ENCODE data around the gene GNAI3.

Gene GNAI3

DNA sequence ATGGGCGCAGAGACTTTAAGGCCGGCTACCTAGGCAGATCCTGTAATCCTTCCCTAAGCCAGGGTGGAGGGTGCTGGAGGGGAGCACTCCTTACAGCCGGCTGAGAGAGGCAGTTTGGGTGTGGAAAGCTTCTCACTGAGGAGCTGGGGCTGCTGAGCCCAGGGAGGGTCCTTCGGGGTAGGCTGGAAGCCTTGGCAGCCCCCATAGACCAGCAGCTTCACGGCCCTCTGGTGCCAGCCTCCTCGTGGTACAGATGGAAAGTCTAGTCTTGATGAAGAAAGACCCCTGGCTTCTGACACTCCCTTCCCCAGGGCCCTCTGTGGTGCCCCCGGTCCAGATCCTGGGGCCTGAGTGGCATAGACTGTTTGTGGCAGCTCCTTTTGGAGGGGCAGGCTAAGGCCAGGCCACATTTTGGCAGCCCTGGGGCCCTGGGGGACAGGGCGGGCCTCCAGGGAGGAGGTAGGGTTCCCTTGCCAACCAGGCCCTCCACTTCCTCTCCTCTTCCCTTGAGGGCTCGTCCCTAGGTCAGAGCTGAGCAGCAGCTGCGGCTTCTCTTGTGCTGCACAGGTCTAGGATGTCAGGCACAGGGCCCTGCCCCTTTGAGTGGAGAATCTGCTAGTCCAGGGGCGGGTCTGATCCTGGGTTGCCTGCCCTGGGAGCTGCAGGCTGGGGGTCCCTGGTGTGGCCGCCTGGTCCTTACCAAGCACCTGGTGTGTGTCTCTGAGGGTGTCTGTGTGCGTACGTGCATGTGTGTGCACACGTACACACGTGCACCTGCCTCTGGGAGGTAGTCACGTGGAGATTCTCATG, 76.0 kb downstream of the GNAI3 start:
- no peak for DNase-seq (ENCODE audit: low read depth)

DNA sequence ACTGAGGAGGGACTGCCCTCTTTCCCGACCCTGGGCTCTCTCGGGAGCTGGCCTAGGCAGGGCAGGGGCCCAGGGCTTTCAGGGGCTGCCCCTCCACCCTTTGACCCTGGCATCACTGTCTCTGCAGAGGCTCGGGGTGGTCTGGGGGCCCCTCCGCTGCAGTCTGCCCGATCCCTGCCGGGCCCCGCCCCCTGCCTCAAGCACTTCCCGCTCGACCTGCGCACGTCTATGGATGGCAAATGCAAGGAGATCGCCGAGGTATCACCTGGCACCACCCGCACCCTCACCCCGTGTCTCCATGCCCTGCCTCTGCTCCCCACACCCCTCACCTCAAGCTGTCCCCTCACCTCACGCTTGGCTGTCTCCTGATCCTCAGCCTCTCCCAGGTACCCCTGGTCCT, 76.8 kb downstream of the GNAI3 start:
- no peak for DNase-seq (ENCODE audit: low read depth)

DNA sequence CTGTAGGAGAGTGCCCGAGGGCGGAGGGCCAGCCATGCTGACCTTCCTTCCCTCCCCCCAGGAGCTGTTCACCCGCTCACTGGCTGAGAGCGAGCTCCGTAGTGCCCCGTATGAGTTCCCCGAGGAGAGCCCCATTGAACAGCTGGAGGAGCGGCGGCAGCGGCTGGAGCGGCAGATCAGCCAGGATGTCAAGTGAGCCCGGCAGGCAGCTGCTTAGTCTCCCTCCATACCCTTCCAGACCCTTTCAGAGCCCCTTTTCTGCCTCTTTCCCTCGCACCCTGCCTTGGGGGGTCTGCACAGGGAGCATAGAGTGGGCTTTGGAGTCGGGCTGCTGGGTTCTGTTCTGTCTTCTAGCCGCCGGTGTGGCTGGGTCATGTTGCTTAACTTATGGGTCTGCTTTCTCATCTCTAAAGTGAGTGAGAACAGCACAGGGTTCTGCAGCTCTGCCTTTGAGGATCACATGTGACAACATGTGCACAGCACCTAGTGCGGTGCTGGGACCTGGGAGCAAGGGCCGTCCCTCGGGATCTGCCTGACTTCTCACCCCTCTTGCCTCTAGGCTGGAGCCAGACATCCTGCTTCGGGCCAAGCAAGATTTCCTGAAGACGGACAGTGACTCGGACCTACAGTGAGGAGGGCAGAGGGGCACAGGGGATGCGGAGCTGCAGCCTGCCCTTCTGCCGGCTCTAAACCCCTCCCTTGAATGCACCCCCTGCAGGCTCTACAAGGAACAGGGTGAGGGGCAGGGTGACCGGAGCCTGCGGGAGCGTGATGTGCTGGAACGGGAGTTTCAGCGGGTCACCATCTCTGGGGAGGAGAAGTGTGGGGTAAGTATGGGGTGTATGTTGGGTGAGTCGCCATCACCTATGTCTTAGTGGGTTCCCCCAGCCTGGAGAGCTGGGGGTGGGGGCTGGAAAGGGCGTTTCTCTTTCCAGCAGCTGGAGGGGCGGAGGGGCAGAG, 77.5 kb downstream of the GNAI3 start:
- DNase-seq (ENCODE audit: low read depth): no peak

DNA sequence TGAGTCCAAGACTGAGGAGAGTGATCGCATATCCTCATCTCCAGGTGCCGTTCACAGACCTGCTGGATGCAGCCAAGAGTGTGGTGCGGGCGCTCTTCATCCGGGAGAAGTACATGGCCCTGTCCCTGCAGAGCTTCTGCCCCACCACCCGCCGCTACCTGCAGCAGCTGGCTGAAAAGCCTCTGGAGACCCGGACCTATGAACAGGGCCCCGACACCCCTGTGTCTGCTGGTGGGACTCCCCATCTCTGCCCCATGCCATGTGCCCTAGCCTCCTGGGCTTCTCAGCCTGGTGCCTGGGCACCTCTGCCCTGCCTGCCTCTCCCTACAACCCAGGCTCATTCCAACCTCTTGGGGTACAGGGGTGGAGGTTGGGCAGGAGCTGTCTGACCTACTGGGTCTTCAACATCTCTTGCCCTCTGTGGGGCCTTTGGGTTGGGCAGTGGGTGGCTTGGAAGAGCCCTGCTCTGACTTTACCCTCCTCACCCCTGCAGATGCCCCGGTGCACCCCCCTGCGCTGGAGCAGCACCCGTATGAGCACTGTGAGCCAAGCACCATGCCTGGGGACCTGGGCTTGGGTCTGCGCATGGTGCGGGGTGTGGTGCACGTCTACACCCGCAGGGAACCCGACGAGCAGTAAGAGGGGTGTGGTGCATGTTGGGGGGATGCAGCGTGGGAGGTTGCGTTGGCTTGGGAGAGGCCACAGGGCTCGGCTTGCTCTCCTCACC, 78.4 kb downstream of the GNAI3 start:
- DNase-seq (ENCODE audit: low read depth): no peak

DNA sequence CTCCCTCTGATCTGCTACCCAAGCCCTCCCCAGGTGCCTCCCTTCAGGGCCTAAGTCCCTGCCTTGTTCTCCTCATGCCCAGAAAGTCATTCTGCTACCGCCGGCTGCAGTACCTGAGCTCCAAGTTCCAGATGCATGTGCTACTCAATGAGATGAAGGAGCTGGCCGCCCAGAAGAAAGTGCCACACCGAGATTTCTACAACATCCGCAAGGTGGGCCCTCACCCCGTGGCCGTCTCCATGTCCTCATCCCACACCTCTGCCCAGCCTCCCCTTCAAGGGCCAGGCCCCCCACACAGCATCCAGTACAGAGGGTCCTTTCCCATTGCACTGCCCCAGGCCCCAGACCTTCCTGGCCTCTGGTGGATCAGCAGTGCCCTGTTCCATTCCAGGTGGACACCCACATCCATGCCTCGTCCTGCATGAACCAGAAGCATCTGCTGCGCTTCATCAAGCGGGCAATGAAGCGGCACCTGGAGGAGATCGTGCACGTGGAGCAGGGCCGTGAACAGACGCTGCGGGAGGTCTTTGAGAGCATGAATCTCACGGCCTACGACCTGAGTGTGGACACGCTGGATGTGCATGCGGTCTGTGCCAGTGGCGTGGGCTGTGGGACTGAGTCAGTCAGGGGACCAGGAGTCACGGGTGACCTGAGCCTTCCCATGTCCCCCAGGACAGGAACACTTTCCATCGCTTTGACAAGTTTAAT, 79.4 kb downstream of the GNAI3 start:
- no peak for DNase-seq (ENCODE audit: low read depth)

GRCh38 chr1:109628540-109629321, 80.3 kb downstream of the GNAI3 start:
- DNase-seq (ENCODE audit: low read depth): peak; percentile 65

DNA sequence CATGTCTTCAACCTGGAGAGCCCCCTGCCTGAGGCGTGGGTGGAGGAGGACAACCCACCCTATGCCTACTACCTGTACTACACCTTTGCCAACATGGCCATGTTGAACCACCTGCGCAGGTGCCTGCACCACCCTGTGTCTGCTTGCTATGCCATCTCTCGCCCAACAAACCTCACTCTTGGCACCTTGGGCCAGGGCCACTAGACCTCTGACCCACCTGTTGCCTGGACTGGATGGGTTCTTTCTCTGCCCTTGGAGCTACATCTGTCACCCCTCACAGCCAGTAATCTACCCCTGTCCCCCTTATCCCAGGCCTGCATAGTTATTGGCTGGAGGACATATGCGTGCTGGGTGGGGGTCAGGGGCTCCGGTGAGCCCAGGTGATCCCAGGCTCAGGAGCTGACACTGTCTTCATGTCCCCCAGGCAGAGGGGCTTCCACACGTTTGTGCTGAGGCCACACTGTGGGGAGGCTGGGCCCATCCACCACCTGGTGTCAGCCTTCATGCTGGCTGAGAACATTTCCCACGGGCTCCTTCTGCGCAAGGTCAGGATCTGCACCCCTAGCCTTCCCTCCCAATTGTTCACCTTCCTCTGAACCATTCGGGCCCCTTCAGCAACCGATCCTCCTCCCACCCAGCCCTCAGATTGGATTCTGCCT, 81.1 kb downstream of the GNAI3 start:
- no peak for DNase-seq (ENCODE audit: low read depth)

GRCh38 chr1:109630081-109630897, 81.9 kb downstream of the GNAI3 start:
- DNase-seq (ENCODE audit: low read depth): no peak

GRCh38 chr1:109630898-109631512, 82.6 kb downstream of the GNAI3 start:
- no peak for DNase-seq (ENCODE audit: low read depth)

GRCh38 chr1:109631513-109632505, 83.4 kb downstream of the GNAI3 start:
- DNase-seq (ENCODE audit: low read depth): no peak

GRCh38 chr1:109632671-109633346, 84.4 kb downstream of the GNAI3 start:
- DNase-seq (ENCODE audit: low read depth): no peak

DNA sequence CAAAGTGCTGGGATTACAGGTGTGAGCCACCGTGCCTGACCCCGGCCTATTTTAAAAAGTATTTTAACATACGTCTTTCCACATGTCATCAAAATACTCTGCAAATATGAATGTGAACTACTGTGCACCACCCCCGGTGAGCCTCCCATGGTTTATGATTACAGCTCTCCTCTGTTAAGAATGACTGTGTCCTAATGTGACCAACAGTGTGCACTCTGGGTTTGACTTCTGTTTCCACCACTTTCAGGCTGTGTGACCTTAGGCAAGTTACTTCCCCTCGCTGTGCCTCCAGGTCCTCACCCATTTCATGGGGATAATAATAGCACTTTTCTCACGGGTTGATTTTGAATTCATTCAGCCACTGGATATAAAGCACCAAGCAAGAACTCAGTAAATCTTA, 85.9 kb downstream of the GNAI3 start:
- no peak for DNase-seq (ENCODE audit: low read depth)

GRCh38 chr1:109634771-109635750, 86.6 kb downstream of the GNAI3 start:
- no peak for DNase-seq (ENCODE audit: low read depth)

DNA sequence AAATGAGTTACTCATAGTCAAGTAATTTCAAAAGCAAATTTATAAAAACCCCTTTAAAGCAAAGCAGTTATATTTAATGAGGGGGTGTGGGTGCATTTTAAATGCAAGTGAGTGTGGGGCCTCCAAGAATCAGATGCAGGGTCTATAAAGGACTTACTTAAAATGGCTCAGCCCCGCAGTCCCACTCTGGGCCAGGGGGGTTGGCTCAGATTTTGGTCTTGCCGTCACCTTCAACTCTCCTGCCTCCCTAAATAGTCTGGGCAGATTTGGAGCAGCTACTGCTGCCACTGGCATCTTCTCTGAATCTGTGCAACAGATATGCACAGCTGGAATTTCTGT, 87.4 kb downstream of the GNAI3 start:
- DNase-seq (ENCODE audit: low read depth): no peak

- DNase-seq (ENCODE audit: low read depth): peak; percentile 67
Observed at GRCh38 chr1:109636201-109636952, 88.0 kb downstream of the GNAI3 start.
